CD14-positive monocyte (primary cell): ENCODE results near the gene ABCG2. TPM values are rescaled to one million over a fixed set of nuclear protein-coding genes. Genes with fewer than 3 reads are reported as not detected.

Experiments used
- DNase-seq, 3 donors: peaks; one replicate each; pipeline ENCODE4 v3.0.0-alpha.2; 2011 to 2022
- H2AFZ ChIP-seq: 2 replicates; pipeline ENCODE4 v1.6.0; 2012; ENCODE audit warnings: mild to moderate bottlenecking, low read depth, low read length, inconsistent platforms; ENCODE audit not compliant: insufficient read depth, poor library complexity, severe bottlenecking
- H3K27ac ChIP-seq, 2 donors: 1 replicate in 1 of 2; 2 replicates in 1 of 2; pipeline ENCODE4 v1.5.1; 2012 to 2013; ENCODE audit warnings: low read length in 2 of 2, control low read depth in 1 of 2, inconsistent platforms in 1 of 2, low read depth in 1 of 2, mild to moderate bottlenecking in 1 of 2
- H3K27me3 ChIP-seq, 2 donors: one replicate each; pipeline versions ENCODE4 v1.6.0 to v1.6.1; 2011 to 2013; ENCODE audit warnings: low read length in 2 of 2; ENCODE audit not compliant: control insufficient read depth in 2 of 2, insufficient read depth in 2 of 2
- H3K36me3 ChIP-seq, 2 donors: replicated peaks in 1 of 2; 1 replicate in 1 of 2; 2 replicates in 1 of 2; pipeline versions ENCODE4 v1.5.1 to v1.6.1; 2012 to 2013; ENCODE audit warnings: low read length in 2 of 2, control low read depth in 1 of 2, inconsistent platforms in 1 of 2, mild to moderate bottlenecking in 1 of 2; ENCODE audit not compliant: insufficient read depth in 2 of 2, control insufficient read depth in 1 of 2
- H3K4me1 ChIP-seq, 2 donors: 1 replicate in 1 of 2; 2 replicates in 1 of 2; pipeline versions ENCODE4 v1.5.1 to v1.6.1; 2012 to 2013; ENCODE audit warnings: low read length in 2 of 2, control low read depth in 1 of 2, inconsistent platforms in 1 of 2, mild to moderate bottlenecking in 1 of 2, moderate library complexity in 1 of 2; ENCODE audit not compliant: insufficient read depth in 2 of 2, control insufficient read depth in 1 of 2
- H3K4me2 ChIP-seq: replicated peaks from 2 replicates; pipeline ENCODE3; 2012; ENCODE audit warnings: low read length, moderate library complexity, mild to moderate bottlenecking; ENCODE audit not compliant: poor library complexity, severe bottlenecking; ENCODE audit errors: extremely low read depth
- H3K4me3 ChIP-seq, 3 experiments: fragments of 200-600 bp in 1 of 3; sonication (generic) in 1 of 3; replicated peaks in 1 of 3; 1 replicate in 2 of 3; 2 replicates in 1 of 3; pipeline ENCODE4 v1.5.1; 2011 to 2013; ENCODE audit warnings: low read length in 3 of 3, mild to moderate bottlenecking in 3 of 3, control low read depth in 2 of 3, low read depth in 2 of 3, inconsistent platforms in 1 of 3, moderate library complexity in 1 of 3
- H3K79me2 ChIP-seq: 2 replicates; pipeline ENCODE4 v1.6.0; 2012; ENCODE audit warnings: mild to moderate bottlenecking, control low read depth, inconsistent platforms, low read length, moderate library complexity; ENCODE audit not compliant: insufficient read depth
- H3K9ac ChIP-seq: 2 replicates; pipeline ENCODE4 v1.6.0; 2017; ENCODE audit warnings: low read length, mild to moderate bottlenecking; ENCODE audit not compliant: insufficient read depth, poor library complexity, severe bottlenecking
- H3K9me3 ChIP-seq, 2 donors: replicated peaks in 1 of 2; 1 replicate in 1 of 2; 2 replicates in 1 of 2; pipeline versions ENCODE4 v1.5.1 to v1.6.1; 2012 to 2013; ENCODE audit warnings: low read length in 2 of 2, control low read depth in 1 of 2; ENCODE audit not compliant: control insufficient read depth in 1 of 2, insufficient read depth in 1 of 2
- H4K20me1 ChIP-seq: 2 replicates; pipeline ENCODE4 v1.6.0; 2012; ENCODE audit warnings: mild to moderate bottlenecking, low read length, control low read depth, moderate library complexity; ENCODE audit not compliant: insufficient read depth
- H3K27ac Mint-ChIP-seq, 7 donors: one replicate each; pipeline ENCODE4 v1.8.0; 2020; ENCODE audit warnings: mild to moderate bottlenecking in 7 of 7, mixed read lengths in 7 of 7, moderate library complexity in 6 of 7, inconsistent platforms in 2 of 7
- H3K27me3 Mint-ChIP-seq, 3 donors: one replicate each; pipeline ENCODE4 v1.8.0; 2021 to 2022; ENCODE audit warnings: low read depth in 3 of 3, mild to moderate bottlenecking in 3 of 3, mixed read lengths in 3 of 3, moderate library complexity in 3 of 3, inconsistent platforms in 1 of 3
- H3K36me3 Mint-ChIP-seq, 2 donors: one replicate each; pipeline ENCODE4 v1.8.0; 2020; ENCODE audit warnings: mixed read lengths in 2 of 2, inconsistent platforms in 1 of 2, mild to moderate bottlenecking in 1 of 2
- H3K4me1 Mint-ChIP-seq: one replicate; pipeline ENCODE4 v1.8.0; 2020; ENCODE audit warnings: mild to moderate bottlenecking, mixed read lengths
- H3K4me3 Mint-ChIP-seq, 2 donors: one replicate each; pipeline ENCODE4 v1.8.0; 2020; ENCODE audit warnings: mild to moderate bottlenecking in 2 of 2, mixed read lengths in 2 of 2, moderate library complexity in 1 of 2
- H3K9me3 Mint-ChIP-seq, 7 donors: one replicate each; pipeline ENCODE4 v1.8.0; 2020 to 2022; ENCODE audit warnings: mixed read lengths in 7 of 7, mild to moderate bottlenecking in 6 of 7, moderate library complexity in 6 of 7, inconsistent platforms in 2 of 7
- CTCF ChIP-seq: fragments of 200-600 bp; IDR thresholded peaks from one replicate; pipeline ENCODE4 v1.8.0; 2022; ENCODE audit warnings: antibody characterized with exemption, mild to moderate bottlenecking
- WGBS: methylation state at CpG from one replicate; pipeline ENCODE4 v1.1.5; 2013; ENCODE audit warnings: missing lambda C conversion rate; ENCODE audit not compliant: insufficient coverage; 5-methylcytosine and 5-hydroxymethylcytosine counted together
- intact Hi-C, 2 donors: fragments of 100-400 bp; cut with micrococcal nuclease; formaldehyde crosslinking; loops; one replicate each; pipeline versions ENCODE4 v1.15.0 to v1.15.1; 2023
- polyA plus RNA-seq, 3 donors: library from polyadenylated mRNA; depleted of rRNA in 1 of 3; unstranded in 2 of 3; stranded (reverse) in 1 of 3; fragments of 300-500 nt in 2 of 3; fragments of >200 nt in 1 of 3; fragmentation: Illumina TruSeq in 2 of 3; gene quantifications; 1 replicate in 2 of 3; 2 replicates in 1 of 3; pipeline ENCODE4 v1.2.3, GENCODE V29; 2012 to 2021

Gene ABCG2
- polyA plus RNA-seq, 3 donors: not detected

- 92% methylated on average over 7 of the region's 8 CpGs for WGBS
- H3K4me1 ChIP-seq: no peaks in the 10 kb centered on the region
- DNase-seq: no peak
- H3K4me1 Mint-ChIP-seq: no peaks in the 10 kb centered on the region
- no peak for TF ChIP-seq CTCF
- peaks cover 0 to 5% (median 0%) of the 10 kb centered on the region in 7 donors for H3K9me3 Mint-ChIP-seq
- no peaks in the 10 kb centered on the region for H3K9me3 ChIP-seq
- H3K27ac Mint-ChIP-seq: no peak overlapping the region
- H3K9ac ChIP-seq: no peak overlapping the region
- H3K4me2 ChIP-seq: no peak overlapping the region
- H4K20me1 ChIP-seq: no peaks in the 10 kb centered on the region
- no peaks in the 10 kb centered on the region for H3K79me2 ChIP-seq
- H3K27me3 Mint-ChIP-seq: peaks cover 0 to 3% (median 0%) of the 10 kb centered on the region in 3 donors
- no peak overlapping the region for H3K4me3 Mint-ChIP-seq
- H3K27me3 ChIP-seq: no peaks in the 10 kb centered on the region
- H3K36me3 Mint-ChIP-seq: no peaks in the 10 kb centered on the region
- no peak overlapping the region for H3K27ac ChIP-seq
- intact Hi-C loops: no loop called here
- H3K36me3 ChIP-seq: no peaks in the 10 kb centered on the region
- no peak overlapping the region for H2AFZ ChIP-seq
- no peak overlapping the region for H3K4me3 ChIP-seq
Measured at GRCh38 chr4:88195328-88196012, 37.0 kb upstream of the ABCG2 start.

GRCh38 chr4:88191404-88191803 lies 33.0 kb upstream of the ABCG2 start:
- TF ChIP-seq CTCF: no peak
- no peaks in the 10 kb centered on the region for H3K4me1 ChIP-seq
- intact Hi-C loops: no loop called here
- H3K4me3 ChIP-seq: no peak overlapping the region
- H3K9me3 ChIP-seq: no peaks in the 10 kb centered on the region
- no peaks in the 10 kb centered on the region for H3K79me2 ChIP-seq
- Mint-ChIP-seq H3K27ac (no peak overlapping the region), H3K9me3 (peaks cover 0 to 3% (median 0%) of the 10 kb centered on the region in 7 donors), H3K4me3 (no peak overlapping the region), H3K36me3 (no peaks in the 10 kb centered on the region), H3K4me1 (no peaks in the 10 kb centered on the region), H3K27me3 (peaks cover 0 to 3% (median 0%) of the 10 kb centered on the region in 3 donors)
- H4K20me1 ChIP-seq: no peaks in the 10 kb centered on the region
- H3K36me3 ChIP-seq: no peaks in the 10 kb centered on the region
- H2AFZ ChIP-seq: no peak overlapping the region
- H3K9ac ChIP-seq: no peak overlapping the region
- WGBS: no CpG with 5 or more reads among the region's 3 CpGs
- H3K4me2 ChIP-seq: no peak overlapping the region
- H3K27me3 ChIP-seq: no peaks in the 10 kb centered on the region
- no peak overlapping the region for H3K27ac ChIP-seq
- DNase-seq: no peak
